Vagina (tissue), 2 donors: ENCODE data around the gene NTN3. TPM values are rescaled to one million over a fixed set of nuclear protein-coding genes. Genes with fewer than 3 reads are reported as not detected.
A peak's percentile ranks its signal among the peaks of the same experiment; 100 is the strongest.

Source experiments
- DNase-seq, 2 donors: peaks; one replicate each; pipeline ENCODE4 v3.0.0-alpha.2; 2017; ENCODE audit errors: extremely low spot score in 2 of 2
- H3K27ac ChIP-seq: fragments of 200-600 bp; sonication (generic); one replicate; pipeline ENCODE4 v1.5.1; 2019
- H3K27me3 ChIP-seq: fragments of 200-600 bp; sonication (generic); one replicate; pipeline ENCODE4 v1.5.1; 2019
- H3K36me3 ChIP-seq, 2 donors: fragments of 200-600 bp; sonication (generic); one replicate each; pipeline ENCODE4 v1.5.1; 2017 to 2019
- H3K4me1 ChIP-seq: fragments of 200-600 bp; sonication (generic); one replicate; pipeline ENCODE4 v1.5.1; 2019
- H3K4me3 ChIP-seq, 2 donors: fragments of 200-600 bp; sonication (generic); 1 replicate in 1 of 2; 2 replicates in 1 of 2; pipeline ENCODE4 v1.5.1; 2016 to 2019
- H3K9me3 ChIP-seq: fragments of 200-600 bp; sonication (generic); one replicate; pipeline ENCODE4 v1.5.1; 2019
- CTCF ChIP-seq, 3 experiments: fragments of 450-650 bp in 2 of 3; fragments of 200-600 bp in 1 of 3; sonication (generic) in 1 of 3; IDR thresholded peaks; one replicate each; pipeline ENCODE4 v1.5.1; 2017 to 2019; ENCODE audit warnings: antibody characterized with exemption in 3 of 3, mild to moderate bottlenecking in 2 of 3, moderate library complexity in 2 of 3
- POLR2A ChIP-seq, 2 donors: fragments of 450-650 bp; IDR thresholded peaks; one replicate each; pipeline ENCODE4 v1.6.1; 2017; ENCODE audit warnings: antibody characterized with exemption in 2 of 2, mild to moderate bottlenecking in 2 of 2, moderate library complexity in 2 of 2
- POLR2AphosphoS5 ChIP-seq, 2 donors: sonication (generic); formaldehyde crosslinking; IDR thresholded peaks; one replicate each; pipeline ENCODE4 v1.9.0; 2017; ENCODE audit warnings: antibody characterized with exemption in 2 of 2, mild to moderate bottlenecking in 2 of 2, low read depth in 1 of 2; ENCODE audit not compliant: insufficient read depth in 1 of 2
- intact Hi-C: fragments of 100-400 bp; cut with DNase I; formaldehyde crosslinking; loops from one replicate; pipeline ENCODE4 v1.15.1; 2023
- total RNA-seq: library from RNA; depleted of rRNA; stranded (reverse); fragments of >200 nt; gene quantifications from one replicate; pipeline ENCODE4 v1.2.3, GENCODE V29; 2016

Gene NTN3
- total RNA-seq, 1 donor from 2014 or later, result not detected

GRCh38 chr16:2485811-2486507 is 14.9 kb downstream of the NTN3 start:
- Histone ChIP-seq H3K36me3 (no peaks in the 10 kb centered on the region), H3K4me3 (no peak overlapping the region)
- DNase-seq, result no peak

GRCh38 chr16:2486645-2487516 is 15.8 kb downstream of the NTN3 start:
- no peak overlapping the region for H3K27ac ChIP-seq
- intact Hi-C loops, result no loop called here
- no peak for DNase-seq

More at GRCh38 chr16:2485811-2486507, 14.9 kb downstream of the NTN3 start:
- Histone ChIP-seq H3K27ac (no peak overlapping the region), H3K9me3 (no peaks in the 10 kb centered on the region), H3K4me1 (peaks cover 30% of the 10 kb centered on the region), H3K27me3 (no peaks in the 10 kb centered on the region)
- TF ChIP-seq POLR2A (IDR thresholded peaks at IDR 0.05), result no peak
- no peak for TF ChIP-seq CTCF (IDR thresholded peaks at IDR 0.05)
- TF ChIP-seq POLR2AphosphoS5 (IDR thresholded peaks at IDR 0.05; ENCODE audit: insufficient read depth in 1 of 2, low read depth in 1 of 2), result no peak
- intact Hi-C loops, result no loop called here

GRCh38 chr16:2487517-2487842 is 16.4 kb downstream of the NTN3 start:
- no peak overlapping the region for H3K27ac ChIP-seq
- no peaks in the 10 kb centered on the region for H3K27me3 ChIP-seq
- TF ChIP-seq POLR2A (IDR thresholded peaks at IDR 0.05) (no peak), CTCF (IDR thresholded peaks at IDR 0.05) (no peak), POLR2AphosphoS5 (IDR thresholded peaks at IDR 0.05; ENCODE audit: insufficient read depth in 1 of 2, low read depth in 1 of 2) (no peak)
- no peaks in the 10 kb centered on the region for H3K9me3 ChIP-seq
- intact Hi-C loops, result no loop called here
- H3K36me3 ChIP-seq, result no peaks in the 10 kb centered on the region
- H3K4me3 ChIP-seq, result no peak overlapping the region
- peaks cover 21% of the 10 kb centered on the region for H3K4me1 ChIP-seq
- no peak for DNase-seq

More at GRCh38 chr16:2486645-2487516, 15.8 kb downstream of the NTN3 start:
- Histone ChIP-seq H3K36me3 (no peaks in the 10 kb centered on the region), H3K27me3 (no peaks in the 10 kb centered on the region), H3K9me3 (no peaks in the 10 kb centered on the region), H3K4me1 (peaks cover 26% of the 10 kb centered on the region), H3K4me3 (no peak overlapping the region)
- TF ChIP-seq POLR2A (IDR thresholded peaks at IDR 0.05) (no peak), POLR2AphosphoS5 (IDR thresholded peaks at IDR 0.05; ENCODE audit: insufficient read depth in 1 of 2, low read depth in 1 of 2) (no peak), CTCF (IDR thresholded peaks at IDR 0.05) (peak in 1 of 3 experiments; percentile 5)

- Histone ChIP-seq H3K27ac (no peak overlapping the region), H3K4me1 (peaks cover 15% of the 10 kb centered on the region), H3K36me3 (no peaks in the 10 kb centered on the region), H3K27me3 (no peaks in the 10 kb centered on the region), H3K9me3 (no peaks in the 10 kb centered on the region), H3K4me3 (no peak overlapping the region)
- no peak for DNase-seq
- TF ChIP-seq POLR2AphosphoS5 (IDR thresholded peaks at IDR 0.05; ENCODE audit: insufficient read depth in 1 of 2, low read depth in 1 of 2) (no peak), CTCF (IDR thresholded peaks at IDR 0.05) (no peak)
- intact Hi-C loops, result no loop called here
Measured at GRCh38 chr16:2487903-2488531, 16.9 kb downstream of the NTN3 start.
